GM18502 (cell line): ENCODE data around the gene ENC1.
"Not testable (repeated sequence)": the region's sequence is repeated elsewhere in the genome, so short reads cannot be mapped to it uniquely, and the experiment has no call there.

Experiments used
- ATAC-seq: cut with Tn5 transposase; IDR thresholded peaks from one replicate; pipeline ENCODE4 v1.9.1; 2021; ENCODE audit warnings: mild to moderate bottlenecking; ENCODE audit not compliant: unreplicated experiment, poor library complexity

The ENC1 gene, protein sequence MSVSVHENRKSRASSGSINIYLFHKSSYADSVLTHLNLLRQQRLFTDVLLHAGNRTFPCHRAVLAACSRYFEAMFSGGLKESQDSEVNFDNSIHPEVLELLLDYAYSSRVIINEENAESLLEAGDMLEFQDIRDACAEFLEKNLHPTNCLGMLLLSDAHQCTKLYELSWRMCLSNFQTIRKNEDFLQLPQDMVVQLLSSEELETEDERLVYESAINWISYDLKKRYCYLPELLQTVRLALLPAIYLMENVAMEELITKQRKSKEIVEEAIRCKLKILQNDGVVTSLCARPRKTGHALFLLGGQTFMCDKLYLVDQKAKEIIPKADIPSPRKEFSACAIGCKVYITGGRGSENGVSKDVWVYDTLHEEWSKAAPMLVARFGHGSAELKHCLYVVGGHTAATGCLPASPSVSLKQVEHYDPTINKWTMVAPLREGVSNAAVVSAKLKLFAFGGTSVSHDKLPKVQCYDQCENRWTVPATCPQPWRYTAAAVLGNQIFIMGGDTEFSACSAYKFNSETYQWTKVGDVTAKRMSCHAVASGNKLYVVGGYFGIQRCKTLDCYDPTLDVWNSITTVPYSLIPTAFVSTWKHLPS

DNA sequence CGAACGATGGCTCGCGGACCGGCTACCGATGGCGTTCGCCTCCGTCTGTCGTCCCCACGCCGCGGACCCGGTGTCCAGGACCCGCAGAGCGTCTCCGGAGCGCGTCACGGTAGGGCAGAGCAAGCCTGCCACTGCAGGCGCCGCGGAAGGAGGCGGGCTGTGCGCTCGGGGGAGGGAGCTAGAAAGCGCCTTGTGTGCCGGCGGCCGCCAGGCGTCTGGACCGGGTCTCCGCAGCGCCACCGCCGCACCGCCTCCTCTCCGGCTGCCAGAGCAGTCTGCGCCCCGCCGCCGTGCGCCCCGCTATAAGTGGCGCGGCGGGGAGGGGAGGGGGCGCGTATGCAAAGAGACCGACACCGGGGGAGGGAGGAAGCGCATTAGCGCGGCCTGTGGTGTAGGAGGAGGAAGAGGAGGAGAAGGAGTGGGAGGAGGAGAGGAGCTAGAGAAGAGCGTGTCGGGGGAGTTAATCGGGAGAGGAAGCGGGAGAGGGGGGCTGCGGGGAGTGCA, at the start of gene ENC1:
Gene ENC1, minus strand, starts transcription at position 279 of the 504 bp plus-strand sequence. CDS start 4,243 bp downstream, outside the sequence.
- ATAC-seq, result peak; percentile 73

DNA sequence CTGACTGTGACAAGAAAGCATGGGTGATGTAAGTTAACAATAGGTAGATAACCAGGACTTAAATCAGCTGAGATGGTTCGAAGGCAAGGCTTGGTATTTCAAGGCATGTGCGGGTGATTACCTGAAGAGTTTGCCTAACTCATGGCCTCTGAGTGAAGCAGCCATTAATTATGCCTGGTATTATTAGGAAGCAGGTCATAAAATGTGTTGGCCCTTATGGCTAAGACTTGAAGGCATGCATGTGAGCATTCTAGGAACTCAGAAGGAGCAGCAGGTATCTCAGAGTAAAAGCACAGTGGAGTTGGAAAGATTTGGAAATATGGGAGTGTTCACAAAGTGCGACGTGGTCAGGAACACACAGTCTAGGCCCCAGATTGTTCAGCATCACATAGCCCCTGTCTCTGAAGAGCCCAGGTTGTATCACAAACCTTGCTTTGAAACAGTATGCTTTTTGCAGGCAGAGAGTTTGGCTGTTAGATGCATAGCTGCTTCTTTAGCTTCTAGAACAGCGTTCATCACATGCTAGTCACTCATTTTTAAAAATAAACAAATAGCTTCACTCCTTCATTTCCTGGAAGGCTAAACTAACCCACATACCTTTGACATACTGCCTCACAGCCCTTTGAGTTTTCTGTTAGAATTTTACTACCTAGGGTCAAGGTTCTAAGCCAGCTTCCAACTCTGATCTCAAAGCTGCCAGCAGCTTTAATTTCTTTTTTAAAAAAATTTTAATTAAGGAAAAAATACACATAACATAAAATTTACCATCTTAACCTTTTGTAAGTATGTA, 46.6 kb upstream of the ENC1 start:
- ATAC-seq, result no peak

DNA sequence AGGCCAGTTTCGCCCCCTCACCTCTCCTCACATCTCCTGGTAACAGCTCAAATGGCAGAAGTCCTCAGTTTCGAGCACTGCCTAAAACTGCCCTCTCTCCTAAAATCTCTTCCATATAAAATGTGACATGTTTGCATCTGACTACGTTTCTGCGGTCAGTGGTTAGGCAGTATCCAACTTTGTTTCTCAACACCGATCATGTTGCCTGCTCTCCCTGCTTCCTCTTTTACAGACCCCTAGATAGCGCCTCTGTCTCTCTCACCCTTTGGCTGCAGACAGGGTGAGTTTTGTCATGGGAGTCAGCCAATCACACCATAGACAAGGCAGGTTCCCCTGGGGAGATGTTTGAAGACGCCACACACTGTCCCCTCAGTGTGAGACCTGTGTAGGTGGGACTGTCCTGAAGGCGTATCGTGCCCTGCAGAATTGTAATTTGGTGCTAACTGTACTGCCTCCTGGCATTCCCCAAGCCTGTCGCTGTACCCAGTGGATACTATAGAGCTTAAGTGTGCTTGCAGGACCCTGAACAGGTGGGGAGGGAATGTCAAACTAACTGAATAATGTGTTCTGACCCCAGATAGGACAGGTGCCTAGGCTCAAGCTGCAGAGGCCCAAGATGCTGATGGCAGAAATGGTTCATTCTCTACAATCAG, 45.6 kb upstream of the ENC1 start:
- ATAC-seq, result peak; percentile 61

GRCh38 chr5:74684900-74685851, 44.6 kb upstream of the ENC1 start, which contains the start of gene HEXB:
Gene HEXB, plus strand, starts transcription at chr5:74685233. Its CDS starts 28 bp downstream, at chr5:74685261.
- peak; percentile 85 for ATAC-seq

DNA sequence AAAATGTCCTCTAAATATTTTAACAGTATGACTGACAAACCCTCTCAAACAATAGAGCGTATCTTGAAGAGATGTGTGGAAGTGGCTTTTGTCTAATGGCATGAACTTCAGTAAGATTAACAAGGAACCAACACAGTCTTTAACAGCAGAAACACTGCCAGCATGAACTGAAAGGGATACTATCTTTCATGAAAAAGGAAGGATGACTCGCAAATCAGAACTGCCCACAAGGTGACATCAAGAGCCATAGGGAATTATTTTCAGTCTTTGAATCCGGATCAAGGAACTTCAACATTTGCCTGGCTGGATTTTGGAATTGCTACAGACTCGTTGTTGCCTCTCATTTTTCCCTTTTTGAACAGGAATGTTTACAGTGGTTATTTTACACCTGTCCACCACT, 39.4 kb upstream of the ENC1 start:
- ATAC-seq, result no peak

- ATAC-seq, result not testable (repeated sequence)
Measured at GRCh38 chr5:74679300-74679699, 38.8 kb upstream of the ENC1 start.

GRCh38 chr5:74678123-74678522, 37.6 kb upstream of the ENC1 start:
- ATAC-seq, result not testable (repeated sequence)

DNA sequence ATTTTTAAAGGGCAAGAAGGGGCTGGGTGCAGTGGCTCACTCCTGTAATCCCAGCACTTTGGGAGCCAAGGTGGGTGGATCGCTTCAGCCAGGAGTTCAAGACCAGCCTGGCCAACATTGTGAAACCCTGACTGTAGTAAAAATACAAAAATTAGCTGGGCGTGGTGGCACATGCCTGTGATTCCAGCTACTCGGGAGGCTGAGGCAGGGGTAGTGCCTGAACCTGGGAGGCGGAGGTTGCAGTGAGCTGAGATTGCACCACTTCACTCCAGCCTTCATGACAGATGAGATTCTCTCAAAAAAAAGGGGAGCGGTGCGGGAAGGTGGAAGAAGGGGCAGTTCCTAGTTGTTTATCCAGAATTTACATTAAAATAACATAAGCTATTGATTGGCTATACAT, 35.9 kb upstream of the ENC1 start:
- ATAC-seq, result not testable (repeated sequence)

GRCh38 chr5:74673011-74673790, 32.7 kb upstream of the ENC1 start:
- ATAC-seq, result no peak

DNA sequence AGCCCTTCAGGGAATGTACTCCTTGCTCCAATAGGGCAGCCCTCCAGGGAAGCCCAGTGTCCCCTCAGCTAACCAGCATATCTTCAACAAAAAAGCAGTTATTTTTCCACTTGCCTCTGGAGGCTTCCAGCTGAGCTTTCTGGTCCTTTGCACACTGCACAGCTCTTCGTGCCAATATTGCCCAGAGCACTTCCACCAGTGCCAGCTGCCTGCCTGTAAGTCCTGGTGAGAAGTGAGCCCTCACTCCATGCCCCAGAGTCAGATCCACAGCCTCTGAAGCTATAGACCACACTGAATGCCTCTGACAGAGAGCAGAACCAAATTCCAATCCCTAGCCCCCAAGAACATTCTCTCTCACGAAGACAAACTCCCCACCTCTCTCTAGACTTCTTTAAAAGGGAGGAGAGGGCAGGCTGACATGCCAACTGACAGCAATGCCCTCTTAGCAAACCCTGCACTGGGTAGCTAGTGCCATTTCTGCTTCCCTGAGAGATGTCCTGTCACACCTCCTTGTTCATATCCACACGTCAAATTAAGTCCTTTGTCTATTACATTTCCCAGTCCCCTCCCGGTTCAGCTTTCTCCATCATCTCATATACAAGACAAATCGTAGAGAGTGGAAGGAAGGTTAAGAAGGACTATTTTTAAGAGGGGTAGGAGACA, 31.8 kb upstream of the ENC1 start:
- ATAC-seq, result no peak

GRCh38 chr5:74670396-74671038, 30.0 kb upstream of the ENC1 start:
- ATAC-seq, result no peak

- no peak for ATAC-seq
Measured at GRCh38 chr5:74669821-74670220, 29.3 kb upstream of the ENC1 start.

- ATAC-seq, result no peak
Measured at GRCh38 chr5:74667396-74667795, 26.9 kb upstream of the ENC1 start.

- no peak for ATAC-seq
Measured at GRCh38 chr5:74665816-74666215, 25.3 kb upstream of the ENC1 start.

GRCh38 chr5:74665273-74665672, 24.7 kb upstream of the ENC1 start:
- ATAC-seq, result no peak

DNA sequence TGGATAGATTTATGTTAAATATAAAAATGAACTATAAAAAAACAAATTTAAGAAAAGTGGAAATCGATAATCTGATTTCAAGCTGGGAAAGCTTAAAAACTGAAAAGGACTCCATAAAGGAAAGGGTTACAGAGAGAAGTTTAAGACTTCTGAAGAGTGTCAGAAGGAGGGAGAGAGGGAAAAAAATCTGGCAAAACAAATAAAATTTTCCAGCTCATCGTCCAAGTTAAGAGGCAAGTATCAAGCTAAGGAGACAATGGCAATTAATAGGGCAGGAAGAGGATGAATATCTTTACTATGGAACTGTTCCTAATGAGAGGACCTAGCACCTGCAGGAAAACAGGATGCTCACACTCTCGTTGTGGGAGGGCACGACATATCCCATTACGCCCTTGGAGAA, 24.0 kb upstream of the ENC1 start:
- ATAC-seq, result no peak

DNA sequence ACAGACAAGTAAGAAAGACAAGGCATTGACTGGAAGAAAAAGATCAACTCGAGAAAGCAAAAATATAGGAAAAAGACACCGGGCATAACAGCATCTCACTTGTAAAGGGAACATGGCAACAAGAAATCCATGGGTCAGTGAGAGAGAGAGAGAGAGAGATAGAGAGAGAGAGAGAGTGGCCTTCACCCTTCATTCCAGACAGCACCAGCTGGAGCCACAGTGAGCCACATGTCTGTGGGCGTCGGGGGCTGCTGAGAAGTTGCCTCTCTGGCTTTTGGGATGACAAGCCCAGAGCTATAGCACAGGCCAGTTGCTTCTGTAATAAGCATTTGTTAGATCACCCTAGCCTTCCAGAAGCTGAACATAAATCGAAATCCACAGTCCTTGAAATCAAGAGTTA, 20.3 kb upstream of the ENC1 start:
- no peak for ATAC-seq
